B cell (primary cell): ENCODE data around the gene EGFL7. TPM values are rescaled to one million over a fixed set of nuclear protein-coding genes. Genes with fewer than 3 reads are reported as not detected.

Experiments used
- ATAC-seq: fragments of 200-7000 bp; cut with Tn5 transposase; one replicate; pipeline ENCODE4 v1.10.0; 2021; ENCODE audit warnings: low read depth, mild to moderate bottlenecking, moderate number of reproducible peaks, moderate library complexity
- CTCF ChIA-PET: fragments of 350-600 bp; sonication (Branson Sonifier 250); formaldehyde crosslinking; loops from one replicate; lab custom pipeline; 2021; ENCODE audit warnings: antibody characterized with exemption, inconsistent platforms; lab: Charles Lee
- POLR2A ChIA-PET: fragments of 350-600 bp; sonication (Branson Sonifier 250); formaldehyde crosslinking; loops from one replicate; lab custom pipeline; 2021; ENCODE audit warnings: antibody characterized with exemption; lab: Charles Lee
- DNase-seq: peaks from one replicate; pipeline ENCODE4 v3.0.0; 2013
- H2AFZ ChIP-seq: 2 replicates; pipeline ENCODE4 v1.6.1; 2012; ENCODE audit warnings: mild to moderate bottlenecking, low read depth, low read length; ENCODE audit not compliant: insufficient read depth, poor library complexity, severe bottlenecking
- H3K27ac ChIP-seq, 2 donors: 1 replicate in 1 of 2; 2 replicates in 1 of 2; pipeline ENCODE4 v1.5.1; 2012 to 2013; ENCODE audit warnings: low read length in 2 of 2, mild to moderate bottlenecking in 2 of 2, moderate library complexity in 1 of 2
- H3K27me3 ChIP-seq, 4 experiments: fragments of 200-600 bp in 1 of 4; sonication (generic) in 1 of 4; replicated peaks in 1 of 4; 1 replicate in 2 of 4; 2 replicates in 2 of 4; pipeline versions ENCODE4 v1.6.1 to v1.7.0; 2013 to 2016; ENCODE audit warnings: low read length in 3 of 4, mild to moderate bottlenecking in 2 of 4, mixed read lengths in 1 of 4, moderate library complexity in 1 of 4; ENCODE audit not compliant: insufficient read depth in 4 of 4, control insufficient read depth in 3 of 4; ENCODE audit errors: control extremely low read depth in 1 of 4
- H3K36me3 ChIP-seq, 2 experiments: replicated peaks in 1 of 2; 1 replicate in 1 of 2; 2 replicates in 1 of 2; pipeline versions ENCODE4 v1.6.1 to v1.7.1; 2013; ENCODE audit warnings: low read length in 1 of 2; ENCODE audit not compliant: insufficient read depth in 2 of 2, control insufficient read depth in 1 of 2; ENCODE audit errors: control extremely low read depth in 1 of 2, extremely low read depth in 1 of 2
- H3K4me1 ChIP-seq, 2 donors: fragments of 200-600 bp in 1 of 2; sonication (generic) in 1 of 2; 1 replicate in 1 of 2; 2 replicates in 1 of 2; pipeline versions ENCODE4 v1.5.1 to v1.6.1; 2013 to 2017; ENCODE audit warnings: low read length in 2 of 2; ENCODE audit not compliant: control insufficient read depth in 2 of 2, insufficient read depth in 2 of 2
- H3K4me2 ChIP-seq: replicated peaks from 2 replicates; pipeline ENCODE3; 2012; ENCODE audit warnings: mild to moderate bottlenecking, low read depth, low read length; ENCODE audit not compliant: poor library complexity, severe bottlenecking
- H3K4me3 ChIP-seq, 5 experiments: fragments of 200-600 bp in 1 of 5; sonication (generic) in 1 of 5; 1 replicate in 3 of 5; 2 replicates in 2 of 5; pipeline versions ENCODE4 v1.5.1 to v1.7.0; 2011 to 2016; ENCODE audit warnings: low read length in 4 of 5, mild to moderate bottlenecking in 4 of 5, low read depth in 2 of 5, control low read depth in 1 of 5, moderate library complexity in 1 of 5; ENCODE audit not compliant: insufficient read depth in 1 of 5; ENCODE audit errors: control extremely low read depth in 1 of 5, extremely low read depth in 1 of 5
- H3K79me2 ChIP-seq: fragments of 200-600 bp; sonication (generic); one replicate; pipeline ENCODE4 v1.6.0; 2016; ENCODE audit warnings: low read length; ENCODE audit not compliant: control insufficient read depth, insufficient read depth
- H3K9ac ChIP-seq: fragments of 200-600 bp; sonication (generic); 2 replicates; pipeline ENCODE4 v1.6.1; 2017; ENCODE audit warnings: mild to moderate bottlenecking, low read length, moderate library complexity
- H3K9me3 ChIP-seq, 3 donors: one replicate each; pipeline versions ENCODE4 v1.6.1 to v1.7.1; 2013; ENCODE audit warnings: low read length in 2 of 3; ENCODE audit not compliant: control insufficient read depth in 2 of 3, insufficient read depth in 1 of 3; ENCODE audit errors: control extremely low read depth in 1 of 3
- H4K20me1 ChIP-seq: 2 replicates; pipeline ENCODE4 v1.6.0; 2012; ENCODE audit warnings: mild to moderate bottlenecking, low read length; ENCODE audit not compliant: insufficient read depth, control insufficient read depth, poor library complexity, severe bottlenecking
- H3K27ac Mint-ChIP-seq: one replicate; pipeline ENCODE4 v1.8.0; 2021; ENCODE audit warnings: mixed read lengths
- H3K27me3 Mint-ChIP-seq: one replicate; pipeline ENCODE4 v1.8.0; 2021; ENCODE audit warnings: mixed read lengths
- H3K4me1 Mint-ChIP-seq: one replicate; pipeline ENCODE4 v1.8.0; 2021; ENCODE audit warnings: mixed read lengths
- H3K4me3 Mint-ChIP-seq: one replicate; pipeline ENCODE4 v1.8.0; 2021; ENCODE audit warnings: mixed read lengths
- H3K9me3 Mint-ChIP-seq: one replicate; pipeline ENCODE4 v1.8.0; 2022; ENCODE audit warnings: mixed read lengths; ENCODE audit not compliant: insufficient read depth
- CTCF ChIP-seq: fragments of 200-600 bp; IDR thresholded peaks from one replicate; pipeline ENCODE4 v1.8.0; 2022; ENCODE audit warnings: antibody characterized with exemption, mild to moderate bottlenecking
- EZH2 ChIP-seq: IDR thresholded peaks from 2 replicates; pipeline ENCODE4 v1.6.1; 2012; ENCODE audit warnings: borderline replicate concordance, low read depth, mild to moderate bottlenecking, moderate library complexity, low read length; ENCODE audit not compliant: insufficient read depth, poor library complexity, severe bottlenecking
- WGBS: methylation state at CpG from one replicate; pipeline ENCODE4 v1.1.5; 2013; ENCODE audit warnings: missing lambda C conversion rate; ENCODE audit not compliant: insufficient coverage; 5-methylcytosine and 5-hydroxymethylcytosine counted together
- intact Hi-C: fragments of 100-400 bp; cut with micrococcal nuclease; formaldehyde crosslinking; loops from one replicate; pipeline ENCODE4 v1.10.0; 2022
- polyA plus RNA-seq: library from polyadenylated mRNA; depleted of rRNA; stranded (reverse); fragments of >200 nt; gene quantifications from 2 replicates; pipeline ENCODE4 v1.2.3, GENCODE V29; 2012
- total RNA-seq, 2 donors: library from RNA; stranded (reverse); fragments of 120-200 nt in 1 of 2; gene quantifications; 1 replicate in 1 of 2; 2 replicates in 1 of 2; pipeline versions ENCODE4 v1.2.3 to v1.2.4, GENCODE V29; 2013 to 2022

Gene EGFL7
- total and polyA plus RNA-seq, 2 donors (not counting 1 experiment from before 2014, with no cell fraction given) = 0.34 TPM; not detected in 1

- Histone ChIP-seq H3K4me1 (peaks cover 46 to 49% of the 10 kb centered on the region in 2 donors), H3K27me3 (peaks cover 0 to 43% (median 21%) of the 10 kb centered on the region in 4 experiments), H2AFZ (no peak overlapping the region), H3K79me2 (no peaks in the 10 kb centered on the region), H3K4me3 (no peak overlapping the region), H3K36me3 (no peaks in the 10 kb centered on the region), H3K9me3 (peaks cover 0 to 17% (median 0%) of the 10 kb centered on the region in 3 donors), H4K20me1 (no peaks in the 10 kb centered on the region), H3K9ac (no peak overlapping the region), H3K27ac (no peak overlapping the region), H3K4me2 (peak overlapping the region; percentile 82)
- ChIA-PET CTCF (interaction anchor here (2.0 to 8.2 kb wide), 2 partner anchors 25 to 160 kb away, joined by 6 to 55 read pairs; no protein-coding TSS in a partner anchor), POLR2A (no interaction called here)
- 19% methylated on average over 40 of the region's 40 CpGs for WGBS
- intact Hi-C loops = no loop called here
- DNase-seq (peak; percentile 51), ATAC-seq (no peak)
- H3K4me1 Mint-ChIP-seq = peaks cover 30% of the 10 kb centered on the region
- H3K27me3 Mint-ChIP-seq = peaks cover 17% of the 10 kb centered on the region
- TF ChIP-seq EZH2 (no peak), CTCF (no peak)
- no peak overlapping the region for H3K27ac Mint-ChIP-seq
- H3K4me3 Mint-ChIP-seq = no peak overlapping the region
- no peaks in the 10 kb centered on the region for H3K9me3 Mint-ChIP-seq
Observed at GRCh38 chr9:136645903-136646754, 16.6 kb upstream of the EGFL7 start.
